ENCODE data around the gene NOD2. TPM values are rescaled to one million over a fixed set of nuclear protein-coding genes. Genes with fewer than 3 reads are reported as not detected.

The NOD2 gene
- total RNA-seq, 4 donors from 2014 or later, result 10.5 to 28.1 (median 21.6) TPM

- H3K27me3 ChIP-seq, result no peaks in the 10 kb centered on the region
- WGBS, 2 donors, result 65 to 70% methylated on average over 8 of the region's 9 CpGs
- no peak for TF ChIP-seq POLR2A (IDR thresholded peaks at IDR 0.05)
- H3K36me3 ChIP-seq, result peaks cover 0 to 3% (median 0%) of the 10 kb centered on the region in 3 donors
- no peak for DNase-seq
- intact Hi-C loops (cut with DNase I), result loop anchor here (5.0 kb wide), 2 partner anchors 140 to 295 kb away; no protein-coding TSS in a partner anchor
- H3K4me3 ChIP-seq, result peak overlapping the region in 1 of 4 donors; percentile 35
- peak overlapping the region in 3 of 4 donors; percentile 6 to 65 (median 33) for H3K27ac ChIP-seq
- peaks cover 0 to 9% (median 4%) of the 10 kb centered on the region in 3 donors for H3K9me3 ChIP-seq
- peaks cover 7 to 44% (median 30%) of the 10 kb centered on the region in 3 donors for H3K4me1 ChIP-seq
Observed at GRCh38 chr16:50666658-50667496, 26.5 kb upstream of the NOD2 start.

GRCh38 chr16:50667497-50668367 lies 25.7 kb upstream of the NOD2 start:
- intact Hi-C loops (cut with DNase I), result loop anchor here (5.0 kb wide), 2 partner anchors 140 to 295 kb away; no protein-coding TSS in a partner anchor

GRCh38 chr16:50668368-50669008 lies 24.9 kb upstream of the NOD2 start:
- Histone ChIP-seq H3K36me3 (peaks cover 0 to 18% (median 0%) of the 10 kb centered on the region in 3 donors), H3K4me3 (no peak overlapping the region), H3K9me3 (peaks cover 0 to 24% (median 20%) of the 10 kb centered on the region in 3 donors), H3K4me1 (peaks cover 7 to 44% (median 30%) of the 10 kb centered on the region in 3 donors), H3K27me3 (peaks cover 0 to 2% (median 0%) of the 10 kb centered on the region in 4 donors), H3K27ac (peak overlapping the region; percentile 63 to 68 (median 64))
- no peak for DNase-seq
- TF ChIP-seq POLR2A (IDR thresholded peaks at IDR 0.05), result no peak
- peak in 1 of 6 experiments; percentile 32 for TF ChIP-seq CTCF (IDR thresholded peaks at IDR 0.05)
- WGBS, 2 donors, result 42 to 46% methylated on average over 3 to 5 of the region's 5 CpGs
- intact Hi-C loops (cut with DNase I), result loop anchor here (5.0 kb wide), 2 partner anchors 139 to 296 kb away; no protein-coding TSS in a partner anchor

More at GRCh38 chr16:50667497-50668367, 25.7 kb upstream of the NOD2 start:
- no peaks in the 10 kb centered on the region for H3K27me3 ChIP-seq
- H3K4me1 ChIP-seq, result peaks cover 7 to 44% (median 30%) of the 10 kb centered on the region in 3 donors
- H3K36me3 ChIP-seq, result peaks cover 0 to 11% (median 0%) of the 10 kb centered on the region in 3 donors
- 87 to 94% methylated on average over 3 to 16 of the region's 21 CpGs for WGBS, 2 donors
- no peak overlapping the region for H3K4me3 ChIP-seq
- H3K27ac ChIP-seq, result peak overlapping the region in 3 of 4 donors; percentile 63 to 68 (median 65)
- H3K9me3 ChIP-seq, result peaks cover 0 to 18% (median 13%) of the 10 kb centered on the region in 3 donors
- DNase-seq, result no peak
- TF ChIP-seq CTCF (IDR thresholded peaks at IDR 0.05) (peak in 2 of 6 experiments; percentile 4 to 33), POLR2A (IDR thresholded peaks at IDR 0.05) (no peak)

GRCh38 chr16:50669741-50670140 lies 23.7 kb upstream of the NOD2 start:
- no peak for TF ChIP-seq CTCF (IDR thresholded peaks at IDR 0.05)
- TF ChIP-seq POLR2A (IDR thresholded peaks at IDR 0.05), result no peak
- H3K4me3 ChIP-seq, result no peak overlapping the region
- H3K4me1 ChIP-seq, result peaks cover 7 to 49% (median 30%) of the 10 kb centered on the region in 3 donors
- no peak overlapping the region for H3K27ac ChIP-seq
- 92 to 96% methylated on average over 4 of the region's 4 CpGs for WGBS, 2 donors
- H3K27me3 ChIP-seq, result peaks cover 0 to 5% (median 0%) of the 10 kb centered on the region in 4 donors
- H3K9me3 ChIP-seq, result peaks cover 0 to 26% (median 24%) of the 10 kb centered on the region in 3 donors
- DNase-seq, result no peak
- H3K36me3 ChIP-seq, result peaks cover 0 to 31% (median 0%) of the 10 kb centered on the region in 3 donors
- intact Hi-C loops (cut with DNase I), result loop anchor here (5.0 kb wide), 2 partner anchors 138 to 297 kb away; no protein-coding TSS in a partner anchor

GRCh38 chr16:50670476-50670875 lies 22.9 kb upstream of the NOD2 start:
- Histone ChIP-seq H3K9me3 (peaks cover 0 to 26% (median 24%) of the 10 kb centered on the region in 3 donors), H3K4me1 (peaks cover 7 to 49% (median 26%) of the 10 kb centered on the region in 3 donors), H3K4me3 (no peak overlapping the region), H3K27me3 (peaks cover 0 to 5% (median 0%) of the 10 kb centered on the region in 4 donors), H3K36me3 (peaks cover 0 to 31% (median 0%) of the 10 kb centered on the region in 3 donors), H3K27ac (no peak overlapping the region)
- 76 to 89% methylated on average over 5 to 6 of the region's 6 CpGs for WGBS, 2 donors
- no peak for TF ChIP-seq POLR2A (IDR thresholded peaks at IDR 0.05)
- TF ChIP-seq CTCF (IDR thresholded peaks at IDR 0.05), result no peak
- intact Hi-C loops (cut with DNase I), result no loop called here
- DNase-seq, result no peak
